Hypothalamus (tissue), 51 donors: Measurements from ENCODE around the gene SNRNP70.
A peak's percentile ranks its signal among the peaks of the same experiment; 100 is the strongest.
"Not testable (repeated sequence)": the region's sequence is repeated elsewhere in the genome, so short reads cannot be mapped to it uniquely, and the experiment has no call there.

ENCODE experiments used
- DNase-seq, 51 donors: peaks; one replicate each; lab custom pipeline; 2025; lab: John Stamatoyannopoulos, UW

SNRNP70 gene

GRCh38 chr19:49118565-49119410, 33.5 kb downstream of the SNRNP70 start, which contains the start of gene C19orf73:
TSS of gene C19orf73 (minus strand) at chr19:49119143. CDS start at chr19:49119022, 121 bp downstream.
- DNase-seq: peak; percentile 42 to 97 (median 94)

- peak in 35 of 51 donors; percentile 9 to 67 (median 30) for DNase-seq
Observed at GRCh38 chr19:49119411-49120324, 34.4 kb downstream of the SNRNP70 start, which contains the start of gene PPFIA3. TSS of gene PPFIA3 (plus strand) at chr19:49119544. CDS start at chr19:49127874, 8,330 bp downstream.

- DNase-seq: no peak
Observed at GRCh38 chr19:49120325-49120683, 35.1 kb downstream of the SNRNP70 start.

- DNase-seq: no peak
Observed at GRCh38 chr19:49120868-49121267, 35.6 kb downstream of the SNRNP70 start.

- not testable (repeated sequence) for DNase-seq
Observed at GRCh38 chr19:49121841-49122240, 36.6 kb downstream of the SNRNP70 start.

GRCh38 chr19:49123285-49123684, 38.0 kb downstream of the SNRNP70 start:
- DNase-seq: not testable (repeated sequence)

- no peak for DNase-seq
Observed at GRCh38 chr19:49125025-49125731, 39.9 kb downstream of the SNRNP70 start.

- no peak for DNase-seq
Observed at GRCh38 chr19:49126575-49126974, 41.3 kb downstream of the SNRNP70 start.

GRCh38 chr19:49127225-49127624, 42.0 kb downstream of the SNRNP70 start:
- not testable (repeated sequence) for DNase-seq

- peak; percentile 44 to 98 (median 94) for DNase-seq
Observed at GRCh38 chr19:49127674-49128544, 42.7 kb downstream of the SNRNP70 start.

- DNase-seq: no peak
Observed at GRCh38 chr19:49128545-49129237, 43.4 kb downstream of the SNRNP70 start.

- no peak for DNase-seq
Observed at GRCh38 chr19:49129238-49129583, 44.0 kb downstream of the SNRNP70 start.

- peak in 1 of 51 donors; percentile 25 for DNase-seq
Observed at GRCh38 chr19:49130325-49130724, 45.1 kb downstream of the SNRNP70 start.

- no peak for DNase-seq
Observed at GRCh38 chr19:49132974-49133609, 47.8 kb downstream of the SNRNP70 start.

- DNase-seq: peak in 4 of 51 donors; percentile 18 to 44 (median 26)
Observed at GRCh38 chr19:49133621-49134454, 48.6 kb downstream of the SNRNP70 start.

- no peak for DNase-seq
Observed at GRCh38 chr19:49135686-49136085, 50.4 kb downstream of the SNRNP70 start.

- DNase-seq: no peak
Observed at GRCh38 chr19:49136771-49137171, 51.5 kb downstream of the SNRNP70 start.

- DNase-seq: no peak
Observed at GRCh38 chr19:49140951-49141350, 55.7 kb downstream of the SNRNP70 start.
